H9 (cell line): Measurements from ENCODE around the gene ANKRD13A. TPM values are rescaled to one million over a fixed set of nuclear protein-coding genes. Genes with fewer than 3 reads are reported as not detected.

Experiments
- DNase-seq: peaks from one replicate; pipeline ENCODE4 v3.0.0-alpha.2; 2017
- H2AFZ ChIP-seq: one replicate; pipeline ENCODE4 v1.6.1; 2013; ENCODE audit warnings: mild to moderate bottlenecking, low read length, control low read depth, moderate library complexity
- H2AK5ac ChIP-seq: 2 replicates; pipeline ENCODE4 v1.6.1; 2013; ENCODE audit warnings: low read length, control low read depth, mixed read lengths; ENCODE audit not compliant: insufficient read length
- H2BK120ac ChIP-seq: one replicate; pipeline ENCODE4 v1.6.1; 2013; ENCODE audit warnings: low read depth, mild to moderate bottlenecking, low read length, control low read depth, inconsistent platforms; ENCODE audit not compliant: poor library complexity, severe bottlenecking
- H2BK12ac ChIP-seq: 2 replicates; pipeline ENCODE4 v1.6.1; 2013; ENCODE audit warnings: low read length, control low read depth, mixed read lengths, low read depth; ENCODE audit not compliant: insufficient read length
- H2BK15ac ChIP-seq: 2 replicates; pipeline ENCODE4 v1.6.1; 2013; ENCODE audit warnings: low read depth, low read length, control low read depth
- H2BK20ac ChIP-seq: one replicate; pipeline ENCODE4 v1.6.1; 2013; ENCODE audit warnings: low read depth, mild to moderate bottlenecking, low read length, control low read depth, inconsistent platforms; ENCODE audit not compliant: poor library complexity, severe bottlenecking
- H2BK5ac ChIP-seq: 2 replicates; pipeline ENCODE4 v1.6.1; 2013; ENCODE audit warnings: low read length, control low read depth, mixed read lengths; ENCODE audit not compliant: insufficient read length
- H3K14ac ChIP-seq: 2 replicates; pipeline ENCODE4 v1.6.1; 2013; ENCODE audit warnings: low read length, control low read depth; ENCODE audit not compliant: insufficient read depth
- H3K18ac ChIP-seq: 2 replicates; pipeline ENCODE4 v1.6.1; 2013; ENCODE audit warnings: low read depth, mild to moderate bottlenecking, mixed read lengths, low read length, control low read depth; ENCODE audit not compliant: insufficient read length
- H3K23ac ChIP-seq: 2 replicates; pipeline ENCODE4 v1.6.1; 2013; ENCODE audit warnings: low read length, control low read depth, mixed read lengths, low read depth; ENCODE audit not compliant: insufficient read length
- H3K23me2 ChIP-seq: 2 replicates; pipeline ENCODE4 v1.6.1; 2013; ENCODE audit warnings: low read depth, mild to moderate bottlenecking, mixed read lengths, low read length, control low read depth; ENCODE audit not compliant: insufficient read length, poor library complexity, severe bottlenecking
- H3K27ac ChIP-seq: 2 replicates; pipeline ENCODE4 v1.5.1; 2013; ENCODE audit warnings: low read length, control low read depth, mixed read lengths, low read depth; ENCODE audit not compliant: insufficient read length
- H3K27me3 ChIP-seq: 2 replicates; pipeline ENCODE4 v1.6.1; 2013; ENCODE audit warnings: low read length, control low read depth, inconsistent platforms; ENCODE audit not compliant: insufficient read depth
- H3K4ac ChIP-seq: 2 replicates; pipeline ENCODE4 v1.6.1; 2013; ENCODE audit warnings: low read depth, mild to moderate bottlenecking, control low read depth, inconsistent platforms, low read length, moderate library complexity
- H3K4me1 ChIP-seq: 2 replicates; pipeline ENCODE4 v1.6.1; 2013; ENCODE audit warnings: low read length, control low read depth, inconsistent platforms; ENCODE audit not compliant: insufficient read depth
- H3K4me2 ChIP-seq: 2 replicates; pipeline ENCODE4 v1.6.1; 2013; ENCODE audit warnings: low read length, control low read depth, mixed read lengths; ENCODE audit not compliant: insufficient read length, insufficient read depth
- H3K56ac ChIP-seq: 2 replicates; pipeline ENCODE4 v1.6.1; 2013; ENCODE audit warnings: low read depth, mild to moderate bottlenecking, mixed read lengths, low read length, control low read depth; ENCODE audit not compliant: insufficient read length
- H3K79me1 ChIP-seq: 2 replicates; pipeline ENCODE4 v1.6.1; 2013; ENCODE audit warnings: low read depth, mild to moderate bottlenecking, moderate library complexity, low read length, control low read depth, inconsistent platforms; ENCODE audit not compliant: insufficient read depth, poor library complexity, severe bottlenecking
- H3K79me2 ChIP-seq: 2 replicates; pipeline ENCODE4 v1.6.1; 2013; ENCODE audit warnings: low read length, control low read depth, inconsistent platforms; ENCODE audit not compliant: insufficient read depth
- H3K9ac ChIP-seq: 2 replicates; pipeline ENCODE4 v1.6.1; 2013; ENCODE audit warnings: low read length, control low read depth, mixed read lengths; ENCODE audit not compliant: insufficient read length; ENCODE audit errors: extremely low read depth
- H3K9me3 ChIP-seq: one replicate; pipeline ENCODE4 v1.6.1; 2013; ENCODE audit warnings: low read depth, low read length, inconsistent platforms; ENCODE audit not compliant: control insufficient read depth
- H3T11ph ChIP-seq: one replicate; pipeline ENCODE4 v1.6.1; 2013; ENCODE audit warnings: mild to moderate bottlenecking, low read length, control low read depth, inconsistent platforms
- H4K20me1 ChIP-seq: one replicate; pipeline ENCODE4 v1.6.1; 2013; ENCODE audit not compliant: control insufficient read depth, insufficient read length, insufficient read depth
- H4K5ac ChIP-seq: 2 replicates; pipeline ENCODE4 v1.6.1; 2013; ENCODE audit warnings: low read depth, mild to moderate bottlenecking, mixed read lengths, low read length, control low read depth; ENCODE audit not compliant: insufficient read length
- H4K8ac ChIP-seq: replicated peaks from 2 replicates; pipeline ENCODE4 v1.6.1; 2013; ENCODE audit warnings: low read length, control low read depth, mixed read lengths, low read depth; ENCODE audit not compliant: insufficient read length
- H4K91ac ChIP-seq: 2 replicates; pipeline ENCODE4 v1.6.1; 2013; ENCODE audit warnings: low read depth, mild to moderate bottlenecking, moderate library complexity, mixed read lengths, low read length, control low read depth; ENCODE audit not compliant: insufficient read length
- H3K27ac Mint-ChIP-seq, 3 experiments: 2 replicates in 2 of 3; 3 replicates in 1 of 3; pipeline ENCODE4 v1.8.0; 2020 to 2021; ENCODE audit warnings: mixed read lengths in 3 of 3, mild to moderate bottlenecking in 1 of 3, moderate library complexity in 1 of 3
- H3K27me3 Mint-ChIP-seq: 2 replicates; pipeline ENCODE4 v1.8.0; 2021; ENCODE audit warnings: low read depth, mild to moderate bottlenecking, moderate library complexity, mixed read lengths
- H3K36me3 Mint-ChIP-seq, 3 experiments: 2 replicates in 2 of 3; 3 replicates in 1 of 3; pipeline ENCODE4 v1.8.0; 2020 to 2021; ENCODE audit warnings: low read depth in 3 of 3, mixed read lengths in 3 of 3; ENCODE audit not compliant: insufficient read depth in 1 of 3
- H3K4me1 Mint-ChIP-seq, 2 experiments: 2 replicates each; pipeline ENCODE4 v1.8.0; 2020; ENCODE audit warnings: mixed read lengths in 2 of 2
- H3K4me3 Mint-ChIP-seq, 2 experiments: 2 replicates in 1 of 2; 3 replicates in 1 of 2; pipeline ENCODE4 v1.8.0; 2020 to 2021; ENCODE audit warnings: mild to moderate bottlenecking in 2 of 2, mixed read lengths in 2 of 2, moderate library complexity in 1 of 2
- H3K9me3 Mint-ChIP-seq, 2 experiments: 2 replicates in 1 of 2; 3 replicates in 1 of 2; pipeline ENCODE4 v1.8.0; 2020; ENCODE audit warnings: mild to moderate bottlenecking in 2 of 2, mixed read lengths in 2 of 2, moderate library complexity in 1 of 2
- WGBS: extraction: QIAGEN DNeasy Blood & Tissue Kit; methylation state at CpG from one replicate; pipeline ENCODE4 v1.1.7; 2013; ENCODE audit warnings: missing lambda C conversion rate, low lambda C conversion rate, mixed read lengths; ENCODE audit not compliant: insufficient read length; ENCODE audit errors: extremely low coverage; 5-methylcytosine and 5-hydroxymethylcytosine counted together
- total RNA-seq: library from RNA; stranded (reverse); gene quantifications from 2 replicates; pipeline ENCODE4 v1.2.1, GENCODE V29; 2021
- TF ChIP-seq, protein P1 (sequence below): fragments of 200-600 bp; sonication (generic); conservative IDR thresholded peaks from 3 replicates; pipeline ENCODE4 v1.8.0; 2021; ENCODE audit warnings: antibody characterized with exemption, mild to moderate bottlenecking

The ANKRD13A gene
- total RNA-seq, 1 experiment from 2014 or later, result 18.0 TPM

GRCh38 chr12:110029290-110029815, 30.1 kb downstream of the ANKRD13A start:
- H3K23me2 ChIP-seq, result no peaks in the 10 kb centered on the region
- no peak overlapping the region for H3K56ac ChIP-seq
- no peaks in the 10 kb centered on the region for H3K4me1 ChIP-seq
- H3K9ac ChIP-seq, result no peak overlapping the region
- H2BK120ac ChIP-seq, result no peak overlapping the region
- no peak overlapping the region for H2BK5ac ChIP-seq
- no peak overlapping the region for H3K18ac ChIP-seq
- DNase-seq, result no peak
- peaks cover 2 to 27% (median 11%) of the 10 kb centered on the region in 3 experiments; a peak in 4 of 7 replicates for H3K36me3 Mint-ChIP-seq
- H4K91ac ChIP-seq, result no peak overlapping the region
- H3K4me3 Mint-ChIP-seq, result no peak overlapping the region
- TF ChIP-seq, protein P1, sequence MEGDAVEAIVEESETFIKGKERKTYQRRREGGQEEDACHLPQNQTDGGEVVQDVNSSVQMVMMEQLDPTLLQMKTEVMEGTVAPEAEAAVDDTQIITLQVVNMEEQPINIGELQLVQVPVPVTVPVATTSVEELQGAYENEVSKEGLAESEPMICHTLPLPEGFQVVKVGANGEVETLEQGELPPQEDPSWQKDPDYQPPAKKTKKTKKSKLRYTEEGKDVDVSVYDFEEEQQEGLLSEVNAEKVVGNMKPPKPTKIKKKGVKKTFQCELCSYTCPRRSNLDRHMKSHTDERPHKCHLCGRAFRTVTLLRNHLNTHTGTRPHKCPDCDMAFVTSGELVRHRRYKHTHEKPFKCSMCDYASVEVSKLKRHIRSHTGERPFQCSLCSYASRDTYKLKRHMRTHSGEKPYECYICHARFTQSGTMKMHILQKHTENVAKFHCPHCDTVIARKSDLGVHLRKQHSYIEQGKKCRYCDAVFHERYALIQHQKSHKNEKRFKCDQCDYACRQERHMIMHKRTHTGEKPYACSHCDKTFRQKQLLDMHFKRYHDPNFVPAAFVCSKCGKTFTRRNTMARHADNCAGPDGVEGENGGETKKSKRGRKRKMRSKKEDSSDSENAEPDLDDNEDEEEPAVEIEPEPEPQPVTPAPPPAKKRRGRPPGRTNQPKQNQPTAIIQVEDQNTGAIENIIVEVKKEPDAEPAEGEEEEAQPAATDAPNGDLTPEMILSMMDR, result no peak
- no peak overlapping the region for H3K4me2 ChIP-seq
- no peaks in the 10 kb centered on the region for H3K27me3 Mint-ChIP-seq
- H3K4me1 Mint-ChIP-seq, result 0 out of 4 replicates have a peak, but pooled peaks cover 0 to 4% of the 10 kb centered on the region in 2 experiments
- H2BK12ac ChIP-seq, result no peak overlapping the region
- H3K27me3 ChIP-seq, result no peaks in the 10 kb centered on the region
- H3K79me2 ChIP-seq, result no peaks in the 10 kb centered on the region
- H4K5ac ChIP-seq, result no peak overlapping the region
- H3K9me3 Mint-ChIP-seq, result no peaks in the 10 kb centered on the region
- H2BK15ac ChIP-seq, result no peak overlapping the region
- H3K9me3 ChIP-seq, result no peaks in the 10 kb centered on the region
- H3K27ac Mint-ChIP-seq, result no peak overlapping the region
- WGBS, result no CpG with 5 or more reads among the region's 2 CpGs
- H3K4ac ChIP-seq, result no peak overlapping the region
- no peak overlapping the region for H3T11ph ChIP-seq
- no peak overlapping the region for H3K23ac ChIP-seq
- H2AK5ac ChIP-seq, result no peak overlapping the region
- no peak overlapping the region for H2AFZ ChIP-seq
- no peaks in the 10 kb centered on the region for H4K20me1 ChIP-seq
- H4K8ac ChIP-seq, result no peak overlapping the region
- H3K14ac ChIP-seq, result no peak overlapping the region
- H2BK20ac ChIP-seq, result no peak overlapping the region
- no peak overlapping the region for H3K27ac ChIP-seq
- H3K79me1 ChIP-seq, result no peaks in the 10 kb centered on the region
